ENCODE data around the gene CGNL1.

The CGNL1 gene

GRCh38 chr15:57583282-57583681 lies 207.0 kb downstream of the CGNL1 start:
- DNase-seq, result no peak

GRCh38 chr15:57583720-57584119 lies 207.4 kb downstream of the CGNL1 start:
- DNase-seq, result no peak

- DNase-seq, result no peak
Measured at GRCh38 chr15:57586661-57587424, 210.5 kb downstream of the CGNL1 start.

GRCh38 chr15:57589281-57589680 lies 213.0 kb downstream of the CGNL1 start:
- no peak for DNase-seq

DNA sequence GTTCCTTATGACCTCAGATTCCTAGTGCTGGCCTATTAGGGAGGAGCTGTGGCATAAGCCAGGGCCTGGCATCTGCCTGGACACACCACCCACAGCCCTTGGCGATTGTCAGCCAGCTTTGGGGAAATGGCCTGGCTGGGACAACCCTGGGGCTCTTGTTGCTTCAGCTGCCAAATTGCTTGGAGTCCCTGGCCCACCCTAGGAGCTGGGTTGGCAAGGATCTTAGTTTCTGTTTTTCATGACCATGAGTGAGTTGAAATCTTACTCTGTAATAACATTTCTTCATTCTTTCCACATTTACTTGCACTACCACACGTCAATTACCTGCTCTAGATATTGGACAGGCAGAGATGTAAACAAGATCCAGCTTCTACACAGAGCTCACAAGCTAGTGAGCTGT lies 213.4 kb downstream of the CGNL1 start:
- no peak for DNase-seq

DNA sequence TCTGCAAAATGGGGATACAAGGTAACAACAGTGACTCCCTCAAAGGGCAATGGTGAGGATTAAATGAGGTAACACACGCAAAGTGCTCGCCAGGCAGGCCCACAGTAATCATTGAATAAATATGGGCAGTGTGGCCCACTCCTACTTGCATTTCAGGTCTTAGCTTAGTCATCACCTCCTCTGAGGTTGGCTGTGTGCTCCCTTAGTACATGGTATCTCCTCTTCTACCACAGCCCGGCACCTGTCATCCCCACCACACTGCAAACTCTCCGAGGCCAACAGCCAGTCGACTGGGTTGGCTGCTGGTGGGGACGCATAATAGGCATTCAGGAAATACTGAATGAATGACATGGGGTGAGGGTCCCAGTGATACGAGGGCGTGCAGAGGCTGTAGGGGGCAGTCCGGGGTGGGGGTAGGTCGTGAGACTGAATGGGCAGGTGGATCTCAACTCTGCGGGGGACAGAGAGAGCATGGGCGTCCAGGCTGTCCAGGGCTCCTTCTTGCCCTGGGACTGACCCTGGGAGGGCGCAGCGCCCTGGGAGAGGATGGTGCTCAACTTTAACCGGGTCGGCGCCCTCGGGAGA lies 215.0 kb downstream of the CGNL1 start:
- peak; percentile 10 to 21 for DNase-seq

GRCh38 chr15:57591822-57592367 lies 215.6 kb downstream of the CGNL1 start, which contains the start of gene MYZAP:
Gene MYZAP, plus strand, starts transcription at chr15:57591904. Its CDS starts 131 bp downstream, at chr15:57592035.
- DNase-seq, result peak; percentile 43 to 56

DNA sequence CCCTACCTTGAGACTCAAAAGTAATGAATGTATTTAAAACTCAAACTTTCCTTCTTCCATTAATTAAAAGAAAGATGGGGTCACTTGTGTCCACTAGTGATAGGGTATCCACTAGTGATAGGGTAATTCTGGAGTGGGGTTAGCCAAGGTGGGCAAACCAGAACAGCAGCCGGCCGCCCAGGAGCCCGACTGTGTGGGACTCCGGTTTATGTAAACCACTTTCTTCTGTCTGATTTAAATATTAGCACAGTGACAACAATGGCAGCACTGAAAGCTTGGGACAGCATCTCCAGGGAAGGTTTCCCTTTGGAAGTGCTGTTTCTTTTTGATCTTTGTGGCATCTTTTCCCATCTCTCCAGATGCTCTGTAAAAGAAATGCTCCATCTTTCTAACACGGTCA lies 216.1 kb downstream of the CGNL1 start:
- no peak for DNase-seq

DNA sequence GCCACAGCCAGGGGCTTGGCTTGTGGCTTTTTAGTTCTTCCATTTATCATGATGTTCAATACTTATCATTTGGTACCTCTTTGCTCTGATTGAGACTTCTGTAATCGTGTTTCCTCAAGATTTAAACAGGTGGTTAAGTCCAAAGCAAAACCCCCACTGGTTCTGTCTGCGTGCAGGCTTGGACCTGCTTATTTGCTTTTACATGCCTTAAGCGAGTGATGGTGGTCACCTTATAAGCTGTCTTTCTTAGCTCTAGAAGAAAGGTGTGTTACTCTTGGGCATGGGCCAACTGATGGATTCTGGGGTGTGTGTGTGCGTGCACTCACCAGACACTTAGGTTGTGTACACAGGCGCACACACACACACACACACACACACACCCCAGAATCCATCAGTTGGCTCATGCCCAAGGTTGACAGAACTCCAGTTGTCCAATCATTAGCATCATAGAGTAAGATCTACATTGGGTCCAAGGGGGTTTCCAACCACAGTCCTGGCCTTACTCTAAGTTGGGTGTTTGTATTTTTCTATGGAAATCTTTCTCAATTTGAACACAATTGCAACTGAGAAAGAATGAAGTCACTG lies 216.6 kb downstream of the CGNL1 start:
- DNase-seq, result no peak

GRCh38 chr15:57594479-57594878 lies 218.2 kb downstream of the CGNL1 start:
- no peak for DNase-seq

DNA sequence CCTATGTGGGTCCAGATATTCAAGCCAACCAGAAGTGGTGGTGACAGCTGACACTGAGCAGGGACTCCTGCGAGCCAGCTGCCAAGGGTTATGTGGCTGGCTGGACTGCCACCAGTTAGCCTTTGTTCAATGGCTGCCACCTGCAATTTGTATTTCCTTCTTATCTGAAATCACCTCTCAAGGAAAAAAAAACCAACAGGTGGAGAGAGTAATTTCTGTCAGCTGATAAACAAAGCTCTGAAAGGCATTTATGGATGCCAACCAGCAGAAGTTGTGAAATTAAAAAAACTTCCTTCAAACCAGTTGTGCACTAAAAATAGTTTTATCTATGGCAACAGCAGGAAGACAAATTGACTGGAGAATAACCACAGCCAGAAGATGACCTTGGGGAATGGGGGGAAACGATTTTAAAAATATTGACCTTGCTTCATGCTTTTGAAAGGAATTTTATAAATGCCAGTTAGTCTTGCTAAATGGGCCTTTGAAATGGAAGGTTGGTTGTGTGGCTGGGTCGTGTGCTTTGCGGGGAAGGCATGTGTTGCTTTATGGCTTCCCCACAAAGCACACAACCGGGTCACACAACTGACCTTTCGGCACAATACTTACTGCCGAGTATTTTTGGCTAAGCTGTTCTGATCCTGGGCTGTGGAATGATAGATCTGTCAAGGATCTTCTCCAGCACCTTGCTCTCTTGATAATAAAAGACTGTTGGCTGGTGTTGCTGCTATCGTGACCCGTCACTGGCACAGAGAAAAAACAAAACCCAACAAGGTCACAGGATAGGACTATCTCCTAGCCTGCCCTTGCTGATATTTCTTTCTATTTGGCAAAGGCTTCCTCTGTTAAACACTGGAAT lies 218.9 kb downstream of the CGNL1 start:
- DNase-seq, result no peak

- DNase-seq, result no peak
Measured at GRCh38 chr15:57596301-57596855, 220.1 kb downstream of the CGNL1 start.

DNA sequence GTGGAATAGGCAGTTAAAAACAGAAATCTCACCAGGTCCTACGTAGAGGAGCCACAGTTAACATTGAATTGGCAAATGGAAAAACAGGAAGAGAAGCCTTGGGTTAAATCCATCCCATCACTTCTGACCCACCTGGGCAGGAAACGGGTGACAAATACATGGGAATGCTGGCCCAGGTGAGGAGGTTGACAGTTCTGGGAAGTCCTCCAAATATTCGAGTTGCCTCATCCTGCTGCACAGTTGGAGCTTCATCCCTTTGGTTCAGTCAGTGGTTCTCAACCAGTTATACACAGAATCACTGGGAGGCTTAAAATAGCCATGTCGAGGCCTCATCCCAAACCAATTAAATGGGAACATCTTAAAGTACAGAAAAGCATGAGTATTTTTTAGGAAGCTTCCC lies 220.7 kb downstream of the CGNL1 start:
- DNase-seq, result no peak

DNA sequence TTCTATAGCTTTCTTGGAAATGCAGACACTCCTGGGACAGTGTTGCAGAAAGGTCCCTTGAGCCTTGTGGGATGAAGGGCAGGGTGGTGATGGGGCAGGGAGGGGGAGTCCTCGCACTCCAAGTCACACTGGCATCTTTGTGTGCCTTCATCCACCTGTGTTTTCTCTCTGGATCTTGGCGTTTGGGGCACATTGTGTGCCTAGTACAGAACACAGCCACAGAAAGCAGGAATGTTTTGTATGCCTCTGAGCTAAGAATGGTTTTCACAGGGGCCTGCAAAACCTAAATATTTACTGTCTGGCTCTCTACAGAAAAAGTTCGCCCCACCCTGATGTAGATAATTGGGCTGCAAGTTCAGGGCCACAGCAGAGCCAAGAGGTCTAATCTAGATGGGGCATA lies 221.1 kb downstream of the CGNL1 start:
- no peak for DNase-seq

- no peak for DNase-seq
Measured at GRCh38 chr15:57598346-57598745, 222.0 kb downstream of the CGNL1 start.

DNA sequence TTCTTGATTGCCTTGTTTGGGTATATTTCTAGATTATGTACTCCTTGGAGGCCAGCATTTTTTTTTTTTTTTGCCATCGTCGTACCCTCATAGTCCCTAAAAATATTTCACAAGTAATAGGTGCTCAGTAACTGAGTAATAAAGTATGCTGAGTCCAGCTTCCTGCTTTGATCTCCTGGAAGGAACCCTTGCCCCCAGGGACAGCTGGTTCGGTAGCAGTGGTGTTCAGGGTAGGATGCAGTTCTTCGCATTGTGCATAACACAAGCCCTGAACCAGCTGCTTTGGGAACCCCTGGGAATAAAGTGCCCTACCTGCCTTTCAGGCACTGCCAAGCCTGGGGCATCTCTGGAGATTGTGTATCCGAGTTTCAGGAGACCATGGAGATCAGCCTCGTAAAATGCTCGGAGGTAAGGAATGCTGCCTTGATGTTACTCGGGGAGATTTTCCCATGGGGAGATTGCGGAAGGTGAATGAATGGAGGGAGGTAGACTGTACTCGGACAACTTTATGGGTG lies 223.0 kb downstream of the CGNL1 start:
- DNase-seq, result no peak

DNA sequence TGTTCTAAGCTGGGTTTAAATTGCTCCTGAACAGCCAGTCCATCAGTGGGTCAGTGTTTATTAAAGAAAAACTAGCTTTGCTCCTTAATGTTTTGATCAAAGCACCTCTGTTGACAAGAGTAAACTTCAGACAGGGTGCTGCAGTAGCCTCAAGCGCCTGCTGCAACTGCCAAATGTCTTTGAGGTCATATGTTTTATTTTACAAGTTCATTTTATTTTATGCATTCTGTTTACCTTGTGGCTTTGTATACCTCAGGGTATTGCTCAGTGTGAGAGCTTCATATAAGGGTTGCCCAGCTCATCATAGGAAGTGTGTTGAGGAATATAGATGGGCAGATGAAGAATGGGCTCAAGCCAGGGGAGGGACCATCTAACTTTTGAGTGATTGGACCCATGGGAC lies 223.9 kb downstream of the CGNL1 start:
- DNase-seq, result no peak
